Measurements from ENCODE around the gene DRC1.

Gene DRC1

DNA sequence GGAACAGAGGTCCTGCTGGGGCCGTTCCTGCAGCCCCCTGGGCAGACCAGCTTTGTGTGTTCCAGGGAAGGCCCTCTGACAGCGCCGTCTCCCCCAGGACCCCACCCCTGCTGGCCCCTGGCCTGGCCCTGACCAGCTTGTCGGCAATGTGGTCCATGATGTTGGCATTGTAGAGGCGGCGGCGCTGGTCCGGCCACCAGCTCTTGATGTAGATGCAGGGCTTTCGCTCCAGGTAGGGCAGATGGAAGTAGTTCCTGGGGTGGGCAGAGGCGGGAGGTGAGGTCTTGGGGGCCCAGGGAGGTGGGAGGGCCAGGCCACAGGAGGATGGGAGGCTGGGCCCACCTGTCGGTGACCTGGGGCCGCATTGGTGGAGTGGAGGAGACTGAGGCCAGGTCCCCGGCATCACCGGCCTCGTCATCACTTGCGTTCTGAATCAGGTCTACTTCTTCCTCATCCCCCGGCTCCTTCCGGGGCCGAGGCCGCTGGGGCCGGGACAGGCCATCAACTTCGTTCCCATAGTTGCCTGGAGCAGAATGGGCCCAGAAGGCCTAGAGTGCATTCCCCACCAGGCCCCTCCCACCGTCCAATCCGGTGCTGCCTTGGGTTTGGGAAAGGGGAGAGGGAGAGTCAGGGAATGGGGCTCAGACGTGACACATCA is 77.5 kb downstream of the DRC1 start:
- no peak for DNase-seq

DNA sequence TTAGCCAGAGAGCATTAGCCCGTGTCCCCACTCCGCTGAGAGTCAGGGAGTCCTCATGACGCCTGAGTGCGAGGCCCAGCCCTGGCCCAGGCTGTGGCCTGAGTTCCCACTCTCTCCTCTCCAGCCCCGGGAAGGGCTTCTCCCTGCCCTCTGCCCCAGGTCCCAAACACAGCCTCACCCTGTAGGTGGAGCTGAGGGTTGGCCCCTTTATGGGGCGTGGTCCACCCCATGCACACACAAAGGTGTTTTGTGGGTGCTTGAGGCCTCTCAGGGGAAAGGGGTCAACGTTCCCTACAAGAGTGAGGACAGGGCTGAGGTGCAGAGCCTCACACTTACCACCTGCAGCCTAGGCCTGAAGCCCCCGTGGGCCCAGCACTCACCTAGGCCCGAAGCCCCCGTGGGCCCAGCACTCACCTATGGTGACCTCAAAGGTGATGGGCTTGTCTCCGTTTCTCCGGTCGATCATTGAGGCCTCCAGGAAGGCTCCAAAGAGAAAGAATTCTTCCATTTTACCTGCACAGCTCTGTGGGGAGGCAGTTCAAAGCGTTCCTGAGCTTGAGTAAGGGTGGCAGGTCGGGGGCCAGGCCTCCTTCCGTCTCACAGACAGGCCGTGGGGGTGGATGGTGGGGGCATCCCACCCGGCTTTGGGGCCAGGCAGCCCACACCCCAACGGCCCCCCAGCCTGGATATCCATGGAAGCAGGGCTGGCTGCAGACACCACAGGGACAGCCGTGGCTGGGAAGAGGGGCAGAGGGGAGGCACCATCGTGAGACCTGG is 78.3 kb downstream of the DRC1 start:
- DNase-seq, result no peak

DNA sequence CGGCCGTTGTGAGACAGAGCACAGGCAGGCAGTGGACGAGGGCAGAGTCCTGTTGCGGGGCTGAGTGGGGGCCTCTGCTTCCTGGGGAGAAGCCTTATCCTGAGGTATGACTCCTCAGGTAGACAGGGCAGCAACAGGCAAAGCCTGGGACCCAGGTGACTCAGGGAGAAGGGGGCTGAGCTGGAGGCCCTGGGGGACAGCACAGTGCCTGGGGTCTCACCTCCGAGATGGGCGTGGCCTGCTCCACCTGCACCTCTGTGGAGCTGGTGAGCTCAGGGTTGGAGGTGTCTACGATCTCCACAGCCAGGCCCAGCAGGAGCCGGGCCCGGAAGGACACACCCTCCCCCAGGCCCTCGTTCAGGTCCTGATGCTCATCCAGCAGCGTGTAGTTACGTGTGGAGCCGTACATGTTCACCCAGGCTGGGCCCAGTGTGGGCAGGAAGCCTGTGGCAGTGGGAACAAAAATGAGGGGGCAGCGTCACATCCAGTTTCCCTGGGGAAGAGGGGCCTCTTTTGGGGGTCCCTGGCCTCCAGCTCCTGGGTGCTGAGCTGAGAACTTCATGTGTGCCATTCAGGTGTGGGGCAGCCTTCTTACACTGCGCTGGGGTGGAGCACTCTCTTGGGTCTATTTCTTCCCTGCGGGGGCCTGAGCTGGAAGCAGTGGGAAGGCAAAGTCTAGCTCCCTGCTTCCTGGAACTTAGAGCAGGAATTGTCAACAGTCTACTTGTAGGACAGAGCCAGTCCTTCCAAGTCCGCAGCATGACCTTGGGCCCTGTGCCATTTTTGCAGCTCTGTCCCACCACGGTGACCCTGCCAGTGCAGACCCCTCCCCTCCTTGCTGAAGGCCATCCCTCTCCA is 79.1 kb downstream of the DRC1 start:
- no peak for DNase-seq

DNA sequence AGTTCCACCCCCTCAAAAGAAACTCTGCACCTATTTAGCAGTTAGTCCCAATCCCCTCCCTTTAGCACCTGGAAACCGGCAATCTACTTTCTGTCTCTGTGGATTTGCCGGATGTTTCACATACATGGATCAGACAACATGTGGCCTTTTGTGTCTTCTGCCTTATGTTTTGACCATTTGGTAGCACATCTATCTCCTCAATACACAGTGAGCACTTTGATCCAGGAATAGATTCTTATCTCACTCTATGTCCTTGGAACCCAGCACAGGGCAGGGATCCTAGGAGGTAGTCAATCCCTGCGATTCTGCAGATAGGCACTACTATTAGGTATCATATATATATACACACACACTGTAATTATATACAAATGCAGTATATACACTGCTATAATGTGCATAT is 80.0 kb downstream of the DRC1 start:
- DNase-seq, result no peak

DNA sequence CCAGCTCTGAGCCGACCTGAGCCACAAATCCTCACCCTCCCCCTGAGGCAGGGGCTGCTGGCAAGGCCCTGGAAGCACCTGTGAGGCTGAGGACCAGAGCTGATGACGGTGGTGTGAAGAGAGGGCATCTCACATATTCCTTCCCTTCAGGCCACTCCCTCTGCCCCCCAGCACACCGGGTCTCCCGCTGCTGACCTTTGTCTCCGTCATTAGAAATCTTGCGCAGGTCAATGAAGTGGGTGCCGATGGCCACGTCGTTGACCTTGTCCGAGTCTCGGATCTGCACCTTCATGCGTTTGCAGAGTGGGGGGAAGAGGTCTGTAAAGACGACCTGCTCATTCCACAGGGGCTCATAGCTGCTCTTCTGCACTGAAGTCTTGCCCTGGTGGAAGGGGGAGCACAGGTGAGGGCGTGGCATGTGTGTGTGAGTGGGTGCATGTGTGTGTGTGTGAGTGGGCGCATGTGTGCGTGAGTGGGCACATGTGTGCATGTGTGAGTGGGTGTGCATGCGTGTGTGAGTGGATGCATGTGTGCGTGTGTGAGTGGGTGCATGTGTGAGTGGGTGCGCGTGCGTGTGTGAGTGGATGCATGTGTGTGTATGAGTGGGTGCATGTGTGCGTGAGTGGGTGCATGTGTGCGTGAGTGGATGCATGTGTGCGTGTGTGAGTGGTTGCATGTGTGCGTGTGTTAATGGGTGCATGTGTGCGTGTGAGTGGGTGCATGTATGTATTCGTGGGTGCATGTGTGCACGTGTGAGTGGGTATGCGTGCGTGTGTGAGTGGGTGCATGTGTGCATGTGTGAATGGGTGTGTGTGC is 80.7 kb downstream of the DRC1 start:
- no peak for DNase-seq

DNA sequence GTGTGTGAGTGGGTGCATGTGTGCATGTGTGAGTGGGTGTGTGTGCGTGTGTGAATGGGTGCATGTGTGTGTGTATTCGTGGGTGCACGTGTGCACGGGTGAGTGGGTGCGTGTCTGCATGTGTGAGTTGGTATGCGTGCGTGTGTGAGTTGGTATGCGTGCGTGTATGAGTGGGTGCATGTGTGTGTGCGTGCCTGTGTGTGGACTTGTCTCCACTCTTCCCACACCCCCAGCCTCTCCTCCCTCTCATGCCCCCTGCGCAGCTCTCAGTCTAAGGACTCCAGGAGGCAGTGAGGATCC is 81.3 kb downstream of the DRC1 start:
- DNase-seq, result no peak

DNA sequence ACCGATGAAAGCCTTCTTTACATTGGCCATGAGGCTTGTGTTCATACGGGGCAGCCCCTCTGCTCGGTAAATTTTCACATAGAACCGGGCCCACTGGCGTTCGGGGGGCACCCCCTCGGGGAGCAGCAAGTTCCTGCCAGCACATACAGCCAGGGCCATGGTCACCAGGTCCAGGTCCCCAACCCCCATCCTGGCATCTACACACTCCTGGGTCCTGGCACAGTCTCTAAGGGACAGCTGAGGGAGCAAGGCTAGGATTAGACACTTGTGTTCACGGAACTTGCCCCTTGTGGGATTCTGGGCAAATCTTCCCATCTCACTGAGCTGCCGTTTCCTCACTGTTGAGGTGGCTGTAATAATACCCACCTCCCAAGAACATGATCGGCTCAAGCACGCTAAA is 81.8 kb downstream of the DRC1 start:
- DNase-seq, result no peak

DNA sequence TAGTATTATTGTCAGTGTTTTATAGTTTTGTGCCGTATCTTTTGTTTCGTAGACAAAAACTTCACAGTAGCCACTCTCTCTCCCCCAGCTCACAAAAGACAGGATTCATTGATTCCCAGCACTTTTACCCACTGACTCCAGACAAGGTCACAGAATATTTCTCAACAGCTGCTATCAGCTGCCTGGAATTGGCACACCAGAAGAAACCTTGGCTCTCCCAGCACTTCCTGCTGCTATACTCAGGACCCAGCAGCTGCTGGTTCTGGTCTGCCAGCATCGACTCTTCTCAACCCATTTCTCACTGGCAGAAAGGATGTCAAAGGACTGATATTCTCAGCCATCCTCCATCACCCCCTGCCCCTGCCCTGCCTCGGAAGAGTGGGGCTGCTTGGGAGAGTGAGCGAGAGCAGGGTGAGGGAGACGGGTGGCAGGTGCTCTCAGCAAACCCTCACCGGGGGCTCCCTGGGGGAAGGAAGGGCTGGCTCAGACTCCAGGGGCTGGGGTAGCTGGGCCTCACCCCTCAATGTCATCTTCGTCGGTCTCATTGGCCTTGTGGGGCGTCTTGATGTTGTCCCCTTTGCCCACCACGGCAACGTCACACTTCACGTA is 82.3 kb downstream of the DRC1 start:
- DNase-seq, result no peak

DNA sequence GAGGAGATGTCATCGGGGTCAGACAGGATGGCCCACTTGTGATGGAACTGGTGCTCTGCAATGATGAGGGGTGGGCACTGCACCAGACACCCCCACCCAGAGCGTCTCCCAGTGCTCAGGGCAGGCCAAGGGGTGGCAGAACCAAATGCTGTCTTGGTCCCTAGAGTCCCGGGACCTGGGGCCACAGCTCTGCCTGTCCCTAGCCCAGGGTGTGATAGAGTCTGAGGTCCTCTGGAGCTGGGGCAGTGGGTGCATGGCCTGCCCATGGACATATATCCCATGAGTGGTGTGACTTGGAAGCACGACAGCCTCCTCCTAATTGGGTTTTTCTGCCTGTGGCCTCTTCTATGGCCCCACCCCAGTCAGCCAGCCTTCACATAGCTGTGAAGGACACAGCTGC is 82.9 kb downstream of the DRC1 start:
- no peak for DNase-seq

DNA sequence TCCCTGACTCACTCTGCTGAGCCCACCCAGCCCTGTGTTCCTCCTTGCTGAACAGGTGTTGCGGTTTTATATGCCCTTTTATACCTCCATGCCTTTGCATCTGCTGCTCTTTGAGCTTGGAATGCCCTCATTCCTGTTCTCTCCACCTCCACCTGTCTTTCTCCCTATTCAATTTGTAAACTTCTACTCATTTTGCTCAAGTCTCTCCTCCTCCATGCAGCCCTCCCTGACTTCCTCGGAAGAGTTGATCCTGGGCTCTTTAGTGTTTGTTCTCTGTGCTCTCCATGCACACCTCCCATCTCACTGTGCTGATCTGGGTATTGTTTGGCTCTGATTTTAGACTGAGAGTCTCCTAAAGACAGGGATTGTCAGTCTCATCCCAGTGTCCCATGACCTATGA is 83.4 kb downstream of the DRC1 start:
- DNase-seq, result no peak

DNA sequence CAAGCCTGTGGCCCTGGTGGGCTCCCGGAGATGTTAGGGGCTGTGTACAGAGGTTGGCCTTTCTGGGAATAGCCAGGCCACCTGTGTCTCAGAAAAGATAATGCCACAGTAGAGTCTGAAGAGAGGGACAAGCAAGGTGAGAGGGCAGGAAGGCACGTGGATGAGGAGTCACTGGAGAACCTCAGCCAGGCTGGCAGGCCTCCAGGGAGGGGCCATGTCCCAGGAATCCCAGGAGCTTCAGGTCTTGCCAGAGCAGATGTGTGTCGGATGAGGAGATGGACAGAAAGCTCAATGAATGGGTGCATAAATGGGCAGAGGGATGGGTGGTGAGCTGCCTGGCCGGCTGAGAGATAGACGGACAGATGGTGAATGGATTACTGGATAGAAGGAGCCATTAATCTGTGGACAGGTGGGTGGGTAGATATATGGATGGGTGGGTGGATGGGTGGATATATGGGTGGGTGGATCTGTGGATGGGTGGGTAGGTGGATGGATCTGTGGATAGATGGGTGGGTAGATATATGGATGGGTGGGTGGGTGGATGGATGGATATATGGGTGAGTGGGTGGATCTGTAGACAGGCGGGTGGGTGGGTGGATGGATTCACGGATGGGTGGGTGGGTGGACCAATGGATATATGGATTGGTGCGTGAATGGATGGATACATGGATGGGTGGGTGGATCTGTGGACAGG is 84.2 kb downstream of the DRC1 start:
- no peak for DNase-seq

DNA sequence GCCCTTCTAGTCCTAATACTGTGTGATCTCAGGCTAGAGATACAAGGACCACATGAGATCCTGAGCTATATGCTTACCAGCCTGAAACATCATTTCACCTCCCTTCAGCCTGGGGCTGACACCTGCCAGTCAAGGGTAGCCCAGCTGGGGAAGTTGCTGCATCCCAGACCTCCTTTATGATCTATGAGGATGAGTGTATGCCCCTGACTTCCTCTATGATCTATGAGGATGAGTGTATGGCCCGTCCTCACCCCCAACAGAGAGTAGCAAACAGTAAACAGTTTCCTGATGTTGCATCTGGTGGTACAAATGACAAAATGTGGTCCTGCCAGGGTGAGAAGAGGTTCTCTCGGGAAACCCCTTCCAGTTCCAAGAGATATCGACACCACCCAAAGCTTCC is 85.1 kb downstream of the DRC1 start:
- DNase-seq, result no peak

DNA sequence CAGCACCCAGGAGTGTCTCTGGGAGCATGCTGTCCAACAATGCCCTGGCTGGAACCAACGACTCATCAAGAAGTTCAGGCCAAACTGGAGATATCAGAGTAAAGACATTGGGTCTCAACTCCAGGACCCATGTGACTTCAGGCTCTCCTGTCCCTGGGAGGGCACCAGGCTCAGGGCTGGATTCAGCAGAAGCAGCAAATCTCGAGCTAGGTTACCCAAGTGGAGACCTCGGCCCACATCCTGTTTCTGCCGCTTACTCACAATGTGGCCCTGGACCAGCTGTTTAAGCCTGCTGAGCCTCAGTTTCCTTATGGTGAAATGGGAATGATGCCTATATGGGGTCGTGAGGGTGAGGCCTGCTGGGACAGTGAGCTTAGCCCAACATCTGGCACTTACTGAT is 85.5 kb downstream of the DRC1 start:
- DNase-seq, result no peak

DNA sequence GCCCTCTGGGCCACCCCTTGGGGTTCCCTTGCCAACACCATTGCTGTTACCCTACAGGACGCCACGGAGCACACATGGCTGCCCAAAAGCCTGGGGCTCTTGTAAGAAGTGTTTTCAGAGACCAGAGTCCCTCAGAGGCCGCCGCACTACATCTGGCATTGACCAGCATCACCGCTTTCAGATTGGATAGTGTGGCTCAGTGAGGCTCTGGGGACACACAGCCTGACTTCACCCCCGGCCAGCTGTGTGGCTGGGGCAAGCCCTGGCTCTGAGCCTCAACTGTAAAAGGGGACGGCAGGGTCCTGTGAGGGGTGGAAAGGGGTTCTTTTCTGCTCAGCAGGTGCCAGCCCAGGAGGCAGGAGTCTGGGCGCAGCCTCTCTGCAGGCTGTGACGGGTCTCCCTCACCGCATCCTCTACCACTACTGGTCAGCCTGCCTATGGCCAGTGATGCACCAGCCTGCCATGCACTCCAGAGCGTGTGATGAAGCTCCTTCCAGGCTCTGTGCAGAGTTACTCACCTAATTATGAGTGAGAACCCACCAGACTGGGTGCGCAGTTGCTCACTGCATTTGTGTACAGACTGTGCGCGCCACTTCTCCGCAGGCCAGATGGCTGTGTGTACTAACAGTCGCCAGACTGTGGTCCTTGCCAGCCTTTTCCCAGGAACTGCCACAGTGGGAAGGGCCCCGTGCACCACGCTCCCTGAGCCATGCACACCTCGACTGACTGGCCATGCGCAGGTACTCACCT is 86.9 kb downstream of the DRC1 start:
- DNase-seq, result no peak

DNA sequence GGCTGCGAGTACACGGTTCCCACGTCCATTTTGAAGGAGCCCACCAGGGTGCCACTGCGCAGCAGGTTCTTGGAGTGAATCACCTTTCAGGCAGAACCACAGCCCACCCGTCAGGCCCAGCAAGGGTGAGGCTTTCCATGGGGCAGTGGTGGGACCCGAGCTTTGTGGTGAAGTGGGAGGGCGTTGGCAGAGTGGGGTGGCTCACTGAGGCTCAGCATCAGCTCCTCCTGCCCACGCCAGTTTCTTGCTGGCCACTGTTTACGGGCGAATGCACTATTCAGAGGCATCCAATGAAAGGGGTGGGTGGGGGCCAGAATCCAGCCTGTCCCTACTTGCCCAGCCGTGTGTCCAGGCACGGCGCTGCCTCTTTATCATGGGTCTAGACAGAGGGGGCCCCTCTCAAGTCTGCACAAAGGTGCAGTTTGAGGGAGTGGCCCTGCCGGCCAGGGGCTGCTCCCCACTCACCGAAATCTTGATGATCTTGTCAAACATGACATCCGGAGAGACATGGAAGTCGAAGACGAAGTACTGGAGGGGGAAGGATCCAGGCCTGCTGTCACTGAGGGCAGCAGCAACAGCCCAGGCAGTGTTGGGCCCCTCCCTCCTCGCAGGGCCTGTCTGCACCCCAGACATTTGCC is 87.6 kb downstream of the DRC1 start:
- no peak for DNase-seq

DNA sequence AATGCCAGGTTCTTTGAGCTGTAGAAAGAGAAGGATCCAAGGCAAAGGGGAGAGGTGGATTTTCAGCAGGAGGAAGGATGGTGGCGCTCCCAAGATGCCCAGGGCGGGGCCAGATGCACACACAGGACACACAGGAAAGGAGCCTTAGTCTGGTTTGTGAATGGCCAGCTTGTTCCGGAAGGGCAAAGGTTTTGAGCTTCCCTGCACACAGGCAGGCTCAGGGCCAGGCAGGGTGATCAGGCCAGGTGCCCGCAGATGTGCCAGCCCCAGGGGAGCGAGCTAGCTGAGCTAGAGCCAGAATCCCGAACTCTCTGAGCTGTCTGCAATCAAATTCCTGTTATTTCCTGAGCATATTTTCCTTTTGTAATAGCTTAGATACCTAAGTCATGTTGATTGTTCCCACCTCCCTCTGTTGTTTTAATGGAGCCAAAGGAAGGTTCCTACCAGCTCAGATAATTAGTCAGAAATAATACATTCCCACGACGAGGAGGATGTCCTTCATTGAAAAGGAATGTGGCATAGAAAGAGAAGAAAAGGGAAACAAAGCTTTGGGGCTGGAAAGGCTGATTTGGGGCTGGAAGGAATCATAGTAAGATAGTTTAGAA is 89.9 kb downstream of the DRC1 start:
- DNase-seq, result no peak

DNA sequence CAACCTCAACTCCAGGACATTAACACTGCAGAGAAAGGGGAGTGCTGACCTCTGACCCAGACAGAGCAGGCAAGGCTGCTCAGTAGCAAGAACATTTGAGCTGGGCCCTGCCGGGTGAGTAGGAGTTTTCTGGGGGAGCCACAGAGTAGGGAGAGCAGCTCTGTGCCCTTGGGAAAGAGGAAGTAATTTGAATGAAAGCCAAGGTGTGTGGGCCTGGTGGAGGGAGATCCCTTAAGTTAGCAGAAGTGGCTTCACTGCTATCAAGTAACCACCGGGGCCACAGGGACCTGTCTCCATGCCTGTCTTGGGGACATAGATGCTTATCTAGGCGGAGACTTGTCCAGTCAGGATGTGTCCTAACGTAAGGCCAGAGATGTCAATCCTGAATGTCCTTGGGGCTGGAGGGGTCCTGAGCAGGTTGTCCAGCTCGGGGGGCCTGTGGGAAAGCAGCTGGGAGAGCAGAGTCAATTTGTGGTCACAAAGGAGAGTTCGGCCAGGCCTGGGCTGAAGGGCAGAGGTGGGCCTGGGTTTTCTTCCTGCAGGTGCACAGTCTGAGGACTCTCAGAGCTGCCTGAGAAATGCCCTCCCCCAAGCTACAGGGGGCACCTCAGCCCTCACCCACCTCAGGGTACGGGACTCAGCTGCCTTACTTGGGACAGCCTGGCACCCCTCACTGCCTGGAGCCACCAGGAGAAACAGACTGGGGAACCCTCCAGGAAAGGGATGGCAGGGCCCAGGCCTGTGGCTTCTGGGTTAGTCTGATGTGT is 91.2 kb downstream of the DRC1 start:
- no peak for DNase-seq

DNA sequence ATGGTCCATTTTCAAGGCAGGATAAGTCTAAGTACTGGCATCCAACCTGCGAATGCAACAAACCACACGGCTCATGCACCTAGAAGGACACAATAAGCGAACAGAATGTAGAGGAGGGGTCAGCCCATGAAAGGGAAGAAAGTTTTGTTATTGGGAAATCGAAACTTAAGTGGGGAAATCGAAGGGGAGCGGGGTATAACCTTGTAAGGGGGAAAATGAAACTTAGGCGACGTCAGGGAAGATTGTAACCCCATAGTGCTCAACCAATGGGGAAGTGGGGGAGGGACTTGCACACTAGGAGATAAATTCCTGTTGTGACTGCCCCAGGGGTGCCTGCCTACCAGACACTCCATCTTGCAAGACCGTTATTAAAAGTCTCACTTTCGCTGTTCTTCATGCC is 91.8 kb downstream of the DRC1 start:
- no peak for DNase-seq

DNA sequence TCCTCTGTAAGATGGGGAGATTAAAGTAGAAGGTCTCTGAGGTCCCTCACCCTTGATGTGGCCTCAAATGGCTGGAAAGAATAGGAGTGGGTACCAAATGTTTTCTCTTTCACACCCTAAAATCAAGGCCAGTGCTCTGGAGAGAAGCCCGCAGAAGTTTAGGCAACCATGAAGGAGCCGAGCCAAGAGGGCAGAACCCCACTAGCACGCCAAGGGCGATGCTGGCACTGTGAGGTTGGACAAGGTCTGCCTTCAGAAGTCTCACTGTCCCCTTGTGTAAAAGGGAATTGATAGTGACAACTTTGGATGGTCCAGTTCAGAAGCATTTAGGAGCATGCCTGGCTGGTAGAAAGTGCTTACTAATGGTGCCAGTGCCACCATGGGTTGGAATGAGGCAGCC is 92.5 kb downstream of the DRC1 start:
- DNase-seq, result no peak

DNA sequence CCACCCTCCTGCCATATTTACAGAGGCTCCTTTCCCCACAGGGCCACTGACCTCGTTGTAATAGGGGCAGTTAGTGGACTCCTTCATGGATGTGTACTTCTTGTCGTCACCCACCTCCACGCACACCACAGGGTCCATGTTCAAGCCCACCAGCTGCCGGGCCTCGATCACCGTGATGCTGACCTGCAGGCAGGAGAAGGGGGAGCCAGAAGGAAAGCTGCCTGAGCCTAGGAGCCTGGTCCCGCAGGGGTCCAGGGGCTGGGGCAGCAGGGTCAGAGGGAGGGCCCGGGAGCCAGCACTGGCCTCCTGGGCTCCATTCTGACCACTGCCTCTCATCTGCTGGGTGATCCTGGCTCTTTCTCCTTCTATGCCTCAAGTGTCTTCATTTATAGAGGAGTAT is 93.2 kb downstream of the DRC1 start:
- DNase-seq, result no peak

Data from CD4-positive, alpha-beta T cell treated with Interleukin-17A for 1 hour (primary cell).